COLO829 (cell line): ENCODE results near the gene NDUFV2.
A peak's percentile ranks its signal among the peaks of the same experiment; 100 is the strongest.
"Not testable (repeated sequence)": the region's sequence is repeated elsewhere in the genome, so short reads cannot be mapped to it uniquely, and the experiment has no call there.

Experiments used
- DNase-seq: peaks from one replicate; pipeline ENCODE4 v3.0.0; 2012; ENCODE audit warnings: low spot score

The NDUFV2 gene

GRCh38 chr18:9102508-9103375 lies at the start of gene NDUFV2:
TSS of gene NDUFV2 (plus strand) at chr18:9102699. CDS start at chr18:9102744, 45 bp downstream.
- peak; percentile 69 for DNase-seq

GRCh38 chr18:9053814-9054213 lies 48.7 kb upstream of the NDUFV2 start:
- DNase-seq: no peak

GRCh38 chr18:9055185-9055584 lies 47.3 kb upstream of the NDUFV2 start:
- peak; percentile 19 for DNase-seq

GRCh38 chr18:9055626-9056025 lies 46.9 kb upstream of the NDUFV2 start:
- DNase-seq: no peak

- DNase-seq: no peak
Observed at GRCh38 chr18:9057646-9058045, 44.9 kb upstream of the NDUFV2 start.

GRCh38 chr18:9058406-9058805 lies 44.1 kb upstream of the NDUFV2 start:
- DNase-seq: no peak

- DNase-seq: no peak
Observed at GRCh38 chr18:9062418-9062751, 40.1 kb upstream of the NDUFV2 start.

GRCh38 chr18:9065864-9066263 lies 36.6 kb upstream of the NDUFV2 start:
- DNase-seq: no peak

GRCh38 chr18:9066358-9066757 lies 36.1 kb upstream of the NDUFV2 start:
- no peak for DNase-seq

- DNase-seq: no peak
Observed at GRCh38 chr18:9066817-9067306, 35.6 kb upstream of the NDUFV2 start.

- DNase-seq: no peak
Observed at GRCh38 chr18:9067823-9068222, 34.7 kb upstream of the NDUFV2 start.

GRCh38 chr18:9068346-9068745 lies 34.2 kb upstream of the NDUFV2 start:
- DNase-seq: no peak

- no peak for DNase-seq
Observed at GRCh38 chr18:9069601-9070000, 32.9 kb upstream of the NDUFV2 start.

GRCh38 chr18:9070212-9070611 lies 32.3 kb upstream of the NDUFV2 start:
- no peak for DNase-seq

- peak; percentile 45 for DNase-seq
Observed at GRCh38 chr18:9079818-9080528, 22.5 kb upstream of the NDUFV2 start.

- DNase-seq: no peak
Observed at GRCh38 chr18:9081940-9082339, 20.6 kb upstream of the NDUFV2 start.

- DNase-seq: no peak
Observed at GRCh38 chr18:9082711-9083510, 19.6 kb upstream of the NDUFV2 start.

GRCh38 chr18:9086015-9086414 lies 16.5 kb upstream of the NDUFV2 start:
- no peak for DNase-seq

GRCh38 chr18:9086624-9087023 lies 15.9 kb upstream of the NDUFV2 start:
- no peak for DNase-seq

GRCh38 chr18:9087144-9087543 lies 15.4 kb upstream of the NDUFV2 start:
- DNase-seq: no peak

- DNase-seq: no peak
Observed at GRCh38 chr18:9088252-9088651, 14.2 kb upstream of the NDUFV2 start.

- DNase-seq: not testable (repeated sequence)
Observed at GRCh38 chr18:9088727-9089126, 13.8 kb upstream of the NDUFV2 start.
